ENCODE measurements around the gene ANGPTL3. TPM values are rescaled to one million over a fixed set of nuclear protein-coding genes. Genes with fewer than 3 reads are reported as not detected.
"Not testable (repeated sequence)": the region's sequence is repeated elsewhere in the genome, so short reads cannot be mapped to it uniquely, and the experiment has no call there.

The ANGPTL3 gene
- total and polyA plus RNA-seq, 12 donors, result 0.07 to 0.18 TPM; not detected in 10

DNA sequence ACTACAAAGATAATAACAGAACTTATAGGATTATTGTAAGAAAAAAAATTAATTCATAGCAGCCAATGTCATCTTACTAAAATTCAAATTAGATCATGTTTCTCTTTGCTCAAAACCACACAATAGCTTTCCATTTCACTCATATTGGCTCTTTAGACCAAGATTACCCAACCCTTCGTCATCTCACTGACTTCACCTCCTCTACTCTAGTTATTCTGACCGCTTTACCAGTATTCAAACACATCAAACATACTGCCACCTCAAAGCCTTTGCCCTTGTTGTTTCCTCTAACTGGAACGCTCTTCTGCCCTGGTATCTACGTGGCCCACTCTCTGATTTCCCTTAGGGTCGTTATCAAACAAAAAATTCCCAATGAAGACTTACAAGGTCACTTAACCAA is 1.7 kb downstream of the ANGPTL3 start:
- TF ChIP-seq POLR2A (IDR thresholded peaks at IDR 0.05), result no peak
- TF ChIP-seq, protein P1, sequence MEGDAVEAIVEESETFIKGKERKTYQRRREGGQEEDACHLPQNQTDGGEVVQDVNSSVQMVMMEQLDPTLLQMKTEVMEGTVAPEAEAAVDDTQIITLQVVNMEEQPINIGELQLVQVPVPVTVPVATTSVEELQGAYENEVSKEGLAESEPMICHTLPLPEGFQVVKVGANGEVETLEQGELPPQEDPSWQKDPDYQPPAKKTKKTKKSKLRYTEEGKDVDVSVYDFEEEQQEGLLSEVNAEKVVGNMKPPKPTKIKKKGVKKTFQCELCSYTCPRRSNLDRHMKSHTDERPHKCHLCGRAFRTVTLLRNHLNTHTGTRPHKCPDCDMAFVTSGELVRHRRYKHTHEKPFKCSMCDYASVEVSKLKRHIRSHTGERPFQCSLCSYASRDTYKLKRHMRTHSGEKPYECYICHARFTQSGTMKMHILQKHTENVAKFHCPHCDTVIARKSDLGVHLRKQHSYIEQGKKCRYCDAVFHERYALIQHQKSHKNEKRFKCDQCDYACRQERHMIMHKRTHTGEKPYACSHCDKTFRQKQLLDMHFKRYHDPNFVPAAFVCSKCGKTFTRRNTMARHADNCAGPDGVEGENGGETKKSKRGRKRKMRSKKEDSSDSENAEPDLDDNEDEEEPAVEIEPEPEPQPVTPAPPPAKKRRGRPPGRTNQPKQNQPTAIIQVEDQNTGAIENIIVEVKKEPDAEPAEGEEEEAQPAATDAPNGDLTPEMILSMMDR (IDR thresholded peaks at IDR 0.05), result no peak
- no peaks in the 10 kb centered on the region for H3K4me1 ChIP-seq (replicated peaks in 1 of 2)
- DNase-seq, result no peak
- no peaks in the 10 kb centered on the region for H3K9me3 ChIP-seq (replicated peaks in 1 of 3)
- H3K27ac ChIP-seq, result no peak overlapping the region
- no peaks in the 10 kb centered on the region for H3K27me3 ChIP-seq
- WGBS, 4 donors, result 93 to 95% (median 95%) methylated on average over 5 of the region's 5 CpGs
- H3K36me3 ChIP-seq (replicated peaks in 1 of 2), result no peaks in the 10 kb centered on the region
- intact Hi-C loops (cut with DNase I), result no loop called here
- H3K4me3 ChIP-seq, result no peak overlapping the region

DNA sequence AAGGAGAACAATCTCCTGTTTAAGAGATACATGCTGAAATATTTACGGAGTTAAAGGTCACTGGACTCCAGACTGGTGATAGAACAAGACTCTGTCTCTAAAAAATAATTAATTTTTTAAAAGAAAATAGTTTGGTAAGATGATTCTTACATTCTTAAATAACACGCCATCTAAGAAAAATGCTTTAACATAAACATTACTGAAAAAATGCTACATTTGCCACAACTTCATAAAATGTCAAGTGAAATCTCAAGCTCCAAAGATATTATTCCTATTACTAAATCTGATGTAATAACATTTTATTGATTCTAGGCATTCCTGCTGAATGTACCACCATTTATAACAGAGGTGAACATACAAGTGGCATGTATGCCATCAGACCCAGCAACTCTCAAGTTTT is 4.1 kb downstream of the ANGPTL3 start:
- no peak overlapping the region for H3K4me3 ChIP-seq
- H3K36me3 ChIP-seq (replicated peaks in 1 of 2), result no peaks in the 10 kb centered on the region
- TF ChIP-seq, protein P1 (IDR thresholded peaks at IDR 0.05), result no peak
- no peak for TF ChIP-seq POLR2A (IDR thresholded peaks at IDR 0.05)
- DNase-seq, result no peak
- no peaks in the 10 kb centered on the region for H3K27me3 ChIP-seq
- no peaks in the 10 kb centered on the region for H3K9me3 ChIP-seq (replicated peaks in 1 of 3)
- no peaks in the 10 kb centered on the region for H3K4me1 ChIP-seq (replicated peaks in 1 of 2)
- WGBS, 4 donors, result 92 to 98% (median 96%) methylated on average over 2 of the region's 2 CpGs
- no peak overlapping the region for H3K27ac ChIP-seq
- intact Hi-C loops (cut with DNase I), result no loop called here

DNA sequence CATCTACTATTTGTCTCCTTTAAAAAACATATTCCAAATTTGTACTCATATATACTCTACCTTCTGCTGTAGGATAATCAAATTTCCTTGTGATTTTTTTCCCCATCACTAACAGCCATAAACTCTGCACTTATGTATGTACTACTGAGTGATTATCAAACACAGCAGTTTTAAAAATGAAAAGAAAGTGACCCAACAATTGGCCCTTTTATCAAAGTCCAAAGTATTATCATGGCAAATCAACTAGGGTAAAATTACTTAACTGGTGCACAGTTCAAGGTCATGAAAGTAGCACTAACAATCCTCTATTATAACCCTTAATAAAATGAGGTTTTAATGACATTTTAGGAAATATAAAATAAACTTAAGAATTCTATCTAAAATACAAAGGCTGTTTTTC is 11.6 kb downstream of the ANGPTL3 start:
- Histone ChIP-seq H3K27me3 (no peaks in the 10 kb centered on the region), H3K4me3 (no peak overlapping the region), H3K9me3 (replicated peaks in 1 of 3) (no peaks in the 10 kb centered on the region), H3K27ac (no peak overlapping the region), H3K36me3 (replicated peaks in 1 of 2) (no peaks in the 10 kb centered on the region), H3K4me1 (replicated peaks in 1 of 2) (no peaks in the 10 kb centered on the region)
- intact Hi-C loops (cut with DNase I), result no loop called here
- no peak for DNase-seq
- TF ChIP-seq, protein P1 (IDR thresholded peaks at IDR 0.05), result no peak
- TF ChIP-seq POLR2A (IDR thresholded peaks at IDR 0.05), result no peak

DNA sequence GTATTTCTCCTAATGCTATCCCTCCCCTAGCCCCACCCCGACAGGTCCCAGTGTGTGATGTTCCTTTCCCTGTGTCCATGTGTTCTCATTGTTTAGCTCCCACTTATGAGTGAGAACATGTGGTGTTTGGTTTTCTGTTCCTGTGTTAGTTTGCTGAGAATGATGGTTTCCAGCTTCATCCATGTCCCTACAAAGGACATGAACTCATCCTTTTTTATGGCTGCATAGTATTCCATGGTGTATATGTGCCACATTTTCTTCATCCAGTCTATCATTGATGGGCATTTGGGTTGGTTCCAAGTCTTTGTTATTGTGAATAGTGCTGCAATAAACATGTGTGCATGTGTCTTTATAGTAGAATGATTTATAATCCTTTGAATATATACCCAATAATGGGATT is 13.3 kb downstream of the ANGPTL3 start:
- WGBS, 4 donors, result 98 to 100% (median 100%) methylated on average over 1 of the region's 1 CpG
- H3K4me3 ChIP-seq; H3K27me3 ChIP-seq; H3K9me3 ChIP-seq (replicated peaks in 1 of 3); DNase-seq; H3K36me3 ChIP-seq (replicated peaks in 1 of 2); H3K4me1 ChIP-seq (replicated peaks in 1 of 2); H3K27ac ChIP-seq; intact Hi-C loops (cut with DNase I): not testable (repeated sequence)

DNA sequence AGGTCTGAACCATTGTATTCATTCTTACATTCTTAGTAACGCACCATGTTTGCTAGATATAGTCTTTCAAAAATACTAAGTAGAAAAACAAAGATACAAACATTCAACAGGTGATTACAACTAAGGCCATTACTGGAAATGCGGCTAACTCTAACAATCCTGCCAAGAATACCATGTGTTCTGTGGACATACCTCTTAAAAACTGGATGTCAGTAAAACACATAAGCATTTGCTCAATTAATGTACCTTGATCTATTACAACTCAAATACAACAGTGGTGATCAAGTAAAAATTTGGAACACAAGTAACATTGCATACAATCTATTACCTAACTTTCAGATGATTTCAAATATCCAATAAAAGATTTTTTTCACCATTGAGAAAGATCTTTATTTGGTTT is 15.4 kb downstream of the ANGPTL3 start:
- 96 to 99% (median 98%) methylated on average over 2 of the region's 2 CpGs for WGBS, 4 donors
- H3K36me3 ChIP-seq (replicated peaks in 1 of 2), result no peaks in the 10 kb centered on the region
- H3K27me3 ChIP-seq, result no peaks in the 10 kb centered on the region
- DNase-seq, result no peak
- TF ChIP-seq, protein P1 (IDR thresholded peaks at IDR 0.05), result no peak
- TF ChIP-seq POLR2A (IDR thresholded peaks at IDR 0.05), result no peak
- H3K27ac ChIP-seq, result no peak overlapping the region
- H3K9me3 ChIP-seq (replicated peaks in 1 of 3), result no peaks in the 10 kb centered on the region
- intact Hi-C loops (cut with DNase I), result no loop called here
- H3K4me1 ChIP-seq (replicated peaks in 1 of 2), result no peaks in the 10 kb centered on the region
- H3K4me3 ChIP-seq, result no peak overlapping the region
